MG63 (cell line): ENCODE results near the gene EIF2AK2. TPM values are rescaled to one million over a fixed set of nuclear protein-coding genes. Genes with fewer than 3 reads are reported as not detected.
"Not testable (repeated sequence)": the region's sequence is repeated elsewhere in the genome, so short reads cannot be mapped to it uniquely, and the experiment has no call there.

ENCODE experiments used
- DNase-seq: peaks from one replicate; pipeline ENCODE4 v3.0.0-alpha.2; 2020
- H3K27me3 ChIP-seq: fragments of 250-450 bp; sonication (Bioruptor Pico); 2 replicates; pipeline ENCODE4 v1.5.1; 2020; ENCODE audit warnings: mild to moderate bottlenecking, moderate library complexity
- H3K36me3 ChIP-seq: fragments of 250-450 bp; sonication (Bioruptor Pico); 2 replicates; pipeline ENCODE4 v1.5.1; 2020; ENCODE audit warnings: mild to moderate bottlenecking, moderate library complexity
- H3K4me3 ChIP-seq: fragments of 250-450 bp; sonication (Bioruptor Pico); 2 replicates; pipeline ENCODE4 v1.5.1; 2020; ENCODE audit warnings: mild to moderate bottlenecking, moderate library complexity
- H3K9me3 ChIP-seq: fragments of 250-450 bp; sonication (Bioruptor Pico); 2 replicates; pipeline ENCODE4 v1.5.1; 2020; ENCODE audit warnings: mild to moderate bottlenecking, moderate library complexity
- total RNA-seq: library from RNA; depleted of rRNA; stranded (reverse); fragments of >200 nt; shearing (Covaris generic); gene quantifications from 2 replicates; pipeline ENCODE4 v1.2.3, GENCODE V29; 2014; ENCODE audit warnings: low replicate concordance; rRNA removed

Gene EIF2AK2
- 17.8 and 27.8 TPM in 2 replicates for total RNA-seq

DNA sequence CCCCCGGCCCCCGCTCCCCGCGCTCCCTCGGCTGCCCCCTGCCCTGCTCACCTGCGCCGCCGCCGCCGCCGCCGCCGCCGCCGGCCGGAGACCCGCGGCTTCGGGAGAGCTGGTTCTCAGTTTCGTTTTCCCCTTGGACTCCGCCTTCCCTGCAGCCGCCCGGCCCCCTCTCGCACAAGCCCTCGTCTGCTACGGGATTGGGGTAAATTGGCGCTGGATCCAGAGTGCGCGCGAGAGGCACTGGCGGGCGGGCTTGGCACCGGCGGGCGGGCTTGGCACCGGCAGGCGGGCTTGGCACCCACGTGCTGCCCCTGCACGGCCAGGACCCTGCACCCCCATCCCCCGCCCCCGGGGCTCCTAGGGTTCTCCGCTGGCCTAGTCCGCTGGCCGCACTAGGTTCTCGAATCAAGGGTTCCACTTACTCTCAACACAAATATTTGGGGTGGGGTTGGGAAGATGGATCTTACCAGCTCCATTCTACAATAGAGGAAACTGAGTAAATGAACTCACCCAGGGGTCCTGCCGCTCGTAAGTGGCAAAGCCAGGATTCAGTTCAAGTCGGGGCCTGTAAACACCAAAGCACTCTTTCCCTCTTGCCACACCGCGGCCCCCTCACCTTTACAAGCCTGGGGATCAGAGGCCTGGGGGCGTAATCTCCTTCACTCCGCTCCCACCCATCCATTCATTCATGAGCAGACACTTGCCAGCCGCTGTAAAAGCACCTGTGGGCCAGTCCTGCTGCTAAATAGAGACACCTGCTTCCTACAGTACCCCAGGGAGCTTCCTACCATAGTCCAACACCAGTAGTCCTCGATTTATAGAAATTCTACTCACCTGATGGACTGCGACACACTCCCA lies at the start of gene EIF2AK2:
Gene EIF2AK2, minus strand, starts transcription at position 124 of the 858 bp plus-strand sequence. CDS start 9,174 bp downstream, outside the sequence.
- no peaks in the 10 kb centered on the region for H3K27me3 ChIP-seq
- peak; percentile 94 for DNase-seq
- peak within 1 kb of the TSS; percentile 75 for H3K4me3 ChIP-seq

DNA sequence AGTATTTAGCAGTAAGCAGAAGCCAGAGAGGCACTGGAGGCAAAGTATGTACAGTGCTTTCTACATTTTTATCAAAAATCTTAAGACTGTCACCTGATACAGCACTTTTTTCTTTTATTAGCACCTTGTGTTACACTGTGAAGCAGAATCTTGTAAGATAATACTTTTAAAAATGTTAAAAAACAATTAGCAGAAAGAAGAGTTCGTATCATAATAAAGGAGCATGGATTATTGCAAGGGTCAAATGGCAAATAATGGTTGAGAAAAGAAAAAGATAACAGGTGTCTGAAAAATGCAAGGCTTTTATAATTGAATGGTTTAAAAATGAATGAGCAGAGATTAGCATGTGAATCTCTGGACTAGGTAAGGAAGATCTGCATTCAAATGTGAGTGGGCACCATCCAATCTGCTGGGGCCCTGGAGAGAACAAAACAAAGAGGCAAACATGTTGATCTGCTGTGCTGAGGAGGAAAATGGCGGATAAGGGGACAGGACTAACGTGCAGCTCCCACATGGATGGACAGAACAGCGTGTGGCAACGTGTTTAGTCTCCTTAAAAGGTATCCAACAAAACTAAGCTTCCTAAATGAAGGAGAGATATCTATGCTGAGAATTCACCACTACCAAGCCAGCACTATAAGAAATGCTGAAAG lies 49.0 kb upstream of the EIF2AK2 start:
- no peaks in the 10 kb centered on the region for H3K27me3 ChIP-seq
- DNase-seq, result no peak
- no peak overlapping the region for H3K4me3 ChIP-seq
- H3K9me3 ChIP-seq, result peaks cover 28% of the 10 kb centered on the region
- peaks cover 98% of the 10 kb centered on the region for H3K36me3 ChIP-seq

More for the DNA sequence above, at the start of gene EIF2AK2:
- no peaks in the 10 kb centered on the region for H3K9me3 ChIP-seq
- peaks cover 22% of the 10 kb centered on the region for H3K36me3 ChIP-seq

DNA sequence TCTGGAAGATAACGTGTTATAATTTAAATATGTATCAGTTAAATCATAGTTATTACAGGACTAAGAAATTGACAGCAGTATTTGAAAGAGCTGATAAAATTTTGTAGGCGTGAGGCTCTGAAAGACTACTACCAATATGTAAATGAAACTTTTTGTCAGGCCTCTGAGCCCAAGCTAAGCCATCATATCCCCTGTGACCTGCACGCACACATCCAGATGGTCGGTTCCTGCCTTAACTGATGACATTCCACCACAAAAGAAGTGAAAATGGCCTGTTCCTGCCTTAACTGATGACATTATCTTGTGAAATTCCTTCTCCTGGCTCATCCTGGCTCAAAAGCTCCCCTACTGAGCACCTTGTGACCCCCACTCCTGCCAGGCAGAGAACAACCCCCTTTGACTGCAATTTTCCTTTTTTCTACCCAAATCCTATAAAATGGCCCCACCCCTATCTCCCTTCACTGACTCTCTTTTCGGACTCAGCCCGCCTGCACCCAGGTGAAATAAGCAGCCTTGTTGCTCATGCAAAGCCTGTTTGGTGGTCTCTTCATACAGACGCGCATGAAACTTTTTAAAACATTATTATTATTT lies 48.4 kb upstream of the EIF2AK2 start:
- not testable (repeated sequence) for H3K4me3 ChIP-seq, H3K27me3 ChIP-seq, DNase-seq
- peaks cover 28% of the 10 kb centered on the region for H3K9me3 ChIP-seq
- peaks cover 98% of the 10 kb centered on the region for H3K36me3 ChIP-seq

DNA sequence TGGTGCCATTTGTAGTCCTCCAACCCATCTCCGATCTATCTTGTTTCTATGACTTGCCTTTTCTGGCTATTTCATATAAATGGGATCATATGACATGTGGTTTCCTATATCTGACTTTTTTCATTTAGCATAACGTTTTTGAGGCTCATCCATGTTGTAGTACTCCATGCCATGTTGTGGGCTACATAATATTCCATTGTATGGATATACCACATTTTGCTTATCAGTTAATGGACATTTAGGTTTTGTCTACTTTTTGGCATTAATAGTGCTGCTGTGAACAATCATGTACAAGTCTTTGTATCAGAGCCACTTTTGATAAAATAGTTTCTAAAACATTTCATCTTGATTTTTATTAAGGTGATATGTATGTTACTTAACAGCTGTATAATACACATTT lies 46.9 kb upstream of the EIF2AK2 start:
- Histone ChIP-seq H3K36me3 (peaks cover 97% of the 10 kb centered on the region), H3K27me3 (no peaks in the 10 kb centered on the region), H3K9me3 (peaks cover 23% of the 10 kb centered on the region), H3K4me3 (no peak overlapping the region)
- DNase-seq, result no peak

DNA sequence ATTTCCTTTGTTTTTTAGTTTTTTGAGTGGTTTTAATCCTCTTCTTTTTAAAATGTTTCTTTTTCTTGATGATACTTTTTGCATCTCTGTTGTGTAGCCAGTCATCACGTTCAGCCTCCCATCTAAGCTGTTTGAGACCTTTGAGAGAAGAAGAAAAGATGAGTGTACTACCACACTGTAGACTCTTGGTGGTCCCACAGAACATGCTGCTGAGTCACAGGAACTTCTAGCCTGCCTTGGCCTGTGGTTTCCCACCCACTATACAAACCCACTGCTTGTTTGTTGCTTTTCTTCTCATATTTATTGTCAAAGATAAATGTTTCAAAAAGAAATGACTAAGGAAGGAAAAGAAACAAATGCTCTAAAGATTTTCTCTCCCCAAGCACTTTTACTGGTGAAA lies 45.0 kb upstream of the EIF2AK2 start:
- H3K4me3 ChIP-seq, result no peak overlapping the region
- DNase-seq, result no peak
- H3K9me3 ChIP-seq, result peaks cover 7% of the 10 kb centered on the region
- peaks cover 80% of the 10 kb centered on the region for H3K36me3 ChIP-seq
- no peaks in the 10 kb centered on the region for H3K27me3 ChIP-seq

DNA sequence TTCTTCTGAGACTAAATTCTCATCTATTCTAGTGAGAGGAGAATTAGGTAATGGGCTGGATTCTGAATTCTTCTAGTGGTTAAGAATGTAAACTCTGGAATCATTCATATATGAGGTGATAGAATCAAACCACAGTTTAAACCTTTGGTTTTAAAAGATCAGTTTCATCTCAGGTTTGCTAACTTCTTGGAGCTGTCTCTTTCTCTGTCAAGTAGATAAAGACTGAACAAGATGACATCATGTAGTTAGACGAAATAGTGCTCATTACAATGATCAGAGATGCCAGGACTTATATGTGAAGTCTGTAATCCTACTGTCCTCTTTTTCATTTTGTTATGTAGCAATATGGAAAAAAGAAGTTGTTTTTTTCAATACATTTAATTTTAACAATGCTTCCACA lies 44.4 kb upstream of the EIF2AK2 start:
- no peak for DNase-seq
- Histone ChIP-seq H3K9me3 (peaks cover 3% of the 10 kb centered on the region; the same call in 1 of the 2 replicates), H3K36me3 (peaks cover 74% of the 10 kb centered on the region), H3K4me3 (no peak overlapping the region), H3K27me3 (no peaks in the 10 kb centered on the region)

DNA sequence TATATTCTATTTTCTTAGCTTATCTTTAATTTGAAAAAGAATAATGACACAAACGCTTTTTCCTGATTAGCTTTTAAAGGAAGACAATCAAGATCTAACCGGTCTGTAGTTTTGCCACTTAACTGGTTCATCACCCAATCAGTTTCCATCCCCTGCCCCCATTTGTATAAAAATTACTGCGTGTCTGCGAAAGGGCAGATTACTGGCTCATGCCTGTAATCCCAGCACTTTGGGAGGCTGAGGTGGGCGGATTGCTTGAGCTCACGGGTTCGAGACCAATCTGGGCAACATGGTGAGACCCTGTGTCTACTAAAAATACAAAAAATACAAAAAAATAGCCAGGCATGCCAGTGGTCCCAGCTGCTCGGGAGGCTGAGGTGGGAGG lies 41.9 kb upstream of the EIF2AK2 start:
- no peaks in the 10 kb centered on the region for H3K27me3 ChIP-seq
- no peak overlapping the region for H3K4me3 ChIP-seq
- peaks cover 49% of the 10 kb centered on the region for H3K36me3 ChIP-seq
- 0 out of 2 replicates have a peak, but pooled peaks cover under 1% of the 10 kb centered on the region for H3K9me3 ChIP-seq
- DNase-seq, result no peak

DNA sequence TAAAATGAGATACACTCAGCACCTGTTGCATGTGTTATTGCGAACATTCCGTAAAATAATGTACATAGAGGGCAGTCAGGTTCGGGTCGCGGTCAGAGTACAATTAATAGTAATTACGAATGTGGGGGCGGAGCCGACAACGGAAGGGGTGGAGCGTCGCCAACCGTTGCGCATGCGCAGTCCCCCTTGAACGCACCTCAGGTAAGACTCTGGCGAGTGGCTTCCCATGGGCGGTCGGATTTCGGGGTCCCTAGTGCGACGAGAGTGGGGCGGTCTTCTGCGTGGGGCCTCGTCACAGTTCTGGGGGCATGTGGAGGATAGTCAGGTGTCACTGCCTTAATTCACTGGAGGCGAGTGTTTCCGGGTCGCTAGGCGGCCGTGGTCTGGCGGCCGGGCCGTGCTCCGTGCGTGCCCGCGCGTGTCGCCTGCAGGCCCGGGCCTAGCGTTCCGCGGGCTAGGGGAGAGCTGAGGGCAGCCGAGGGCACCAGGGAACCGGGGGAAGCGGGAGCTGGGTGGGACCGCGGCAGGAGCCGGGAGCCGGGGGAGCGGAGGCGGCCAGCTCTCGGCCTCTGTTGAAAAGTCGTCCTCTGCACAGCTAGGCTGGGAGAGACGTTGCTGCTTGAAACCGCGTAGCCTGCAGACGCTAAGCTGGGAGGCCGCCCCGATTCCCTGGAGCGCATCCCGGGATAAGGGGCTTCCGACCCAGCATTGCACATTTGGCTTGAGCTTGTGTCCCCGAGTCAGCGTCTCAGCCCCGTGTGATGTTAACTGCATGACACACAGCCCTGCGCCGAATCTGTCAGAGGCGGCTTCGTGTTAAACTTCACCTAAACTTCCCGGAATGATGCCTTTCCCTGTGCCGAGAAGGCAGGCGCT lies 39.8 kb upstream of the EIF2AK2 start, which contains the start of gene CEBPZOS:
Gene CEBPZOS, plus strand, starts transcription at position 177 of the 876 bp plus-strand sequence. CDS start 3,209 bp downstream, outside the sequence.
- peak; percentile 66 for DNase-seq
- H3K36me3 ChIP-seq, result peaks cover 30% of the 10 kb centered on the region
- H3K9me3 ChIP-seq, result no peaks in the 10 kb centered on the region
- no peaks in the 10 kb centered on the region for H3K27me3 ChIP-seq
- H3K4me3 ChIP-seq, result peak within 1 kb of the TSS; percentile 68

DNA sequence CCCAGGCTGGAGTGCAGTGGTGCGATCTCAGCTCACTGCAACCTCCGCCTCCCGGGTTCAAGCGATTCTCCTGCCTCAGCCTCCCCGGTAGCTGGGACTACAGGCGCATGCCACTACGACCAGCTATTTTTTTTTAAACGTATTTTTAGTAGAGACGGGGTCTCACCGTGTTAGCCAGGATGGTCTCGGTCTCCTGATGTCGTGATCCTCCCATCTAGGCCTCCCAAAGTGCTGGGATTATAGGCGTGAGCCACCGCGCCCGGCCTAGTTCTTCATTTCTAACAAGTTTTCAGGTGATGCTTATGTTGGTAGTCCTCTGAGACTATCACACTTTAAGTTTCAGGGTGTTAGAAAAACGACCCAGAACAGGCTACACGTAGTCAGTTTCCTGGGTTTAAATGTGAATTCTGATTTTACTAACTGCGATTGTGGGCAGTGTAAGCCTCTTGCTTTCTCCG lies 39.1 kb upstream of the EIF2AK2 start:
- H3K4me3 ChIP-seq, result peak overlapping the region; percentile 68
- not testable (repeated sequence) for DNase-seq, H3K9me3 ChIP-seq, H3K27me3 ChIP-seq
- H3K36me3 ChIP-seq, result peaks cover 23% of the 10 kb centered on the region

DNA sequence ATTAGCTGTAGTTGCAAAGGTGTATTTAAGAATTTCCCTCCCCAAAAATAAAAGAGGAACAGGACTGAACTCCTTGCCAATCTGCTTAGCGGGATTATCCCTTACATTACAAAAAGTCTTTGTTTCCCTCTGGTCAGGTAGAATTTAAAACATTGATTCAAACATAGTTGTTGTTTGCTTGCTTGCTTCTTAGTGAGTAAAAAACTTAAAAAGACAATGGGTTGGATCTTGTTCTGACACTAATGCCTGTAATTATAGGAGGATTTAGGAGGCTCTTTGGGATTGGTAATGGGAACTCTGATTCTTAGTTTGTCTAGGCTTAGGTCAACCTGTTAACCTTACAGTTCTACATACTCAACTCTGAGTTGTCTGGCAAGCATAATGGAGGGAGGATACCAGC lies 35.8 kb upstream of the EIF2AK2 start:
- no peak for DNase-seq
- Histone ChIP-seq H3K36me3 (no peaks in the 10 kb centered on the region; the same call in 1 of the 2 replicates), H3K27me3 (no peaks in the 10 kb centered on the region), H3K4me3 (no peak overlapping the region), H3K9me3 (no peaks in the 10 kb centered on the region)

DNA sequence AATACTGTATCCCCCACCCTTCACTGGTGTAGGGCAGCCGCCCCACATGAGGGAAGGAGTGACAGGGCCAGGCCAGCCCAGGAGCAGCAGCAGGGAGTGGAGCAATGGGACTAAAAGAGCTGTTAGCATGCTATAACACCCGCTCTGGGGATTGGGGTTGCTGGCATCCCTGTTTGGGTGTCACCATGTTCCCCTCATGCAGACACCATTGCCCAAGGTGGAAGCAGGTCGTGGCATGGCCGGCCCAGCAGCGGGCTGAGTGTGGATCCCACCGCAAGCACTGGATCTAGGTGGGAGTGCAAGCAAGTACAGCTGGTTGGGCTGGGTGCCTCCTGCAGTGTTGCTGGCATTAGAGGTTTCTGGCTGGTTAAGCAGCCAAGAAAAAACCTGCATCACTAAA lies 35.0 kb upstream of the EIF2AK2 start:
- no peaks in the 10 kb centered on the region for H3K9me3 ChIP-seq
- H3K27me3 ChIP-seq, result no peaks in the 10 kb centered on the region
- DNase-seq, result no peak
- H3K36me3 ChIP-seq, result no peaks in the 10 kb centered on the region; the same call in 1 of the 2 replicates
- no peak overlapping the region for H3K4me3 ChIP-seq

DNA sequence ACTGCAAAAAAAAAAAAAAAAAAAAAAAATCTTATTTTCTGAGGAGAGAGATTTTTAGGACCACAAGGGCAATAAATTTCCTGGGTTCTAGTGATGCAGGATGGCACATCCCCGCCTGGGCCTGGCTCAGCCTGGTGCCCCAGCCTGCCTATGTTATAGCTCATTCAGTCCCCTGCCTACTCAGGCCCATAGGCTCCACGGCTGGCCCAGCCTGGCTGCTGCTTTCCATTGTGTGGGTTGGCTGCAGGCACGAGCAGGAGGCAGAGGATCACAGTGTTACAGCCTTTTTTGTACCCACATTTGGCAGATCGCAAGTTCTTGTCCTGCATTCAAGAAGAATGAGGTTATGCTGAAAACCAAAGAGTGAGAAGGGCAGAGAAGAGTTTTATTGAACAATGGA lies 34.5 kb upstream of the EIF2AK2 start:
- Histone ChIP-seq H3K36me3 (no peaks in the 10 kb centered on the region; the same call in 1 of the 2 replicates), H3K27me3 (no peaks in the 10 kb centered on the region), H3K4me3 (no peak overlapping the region), H3K9me3 (no peaks in the 10 kb centered on the region)
- DNase-seq, result no peak

DNA sequence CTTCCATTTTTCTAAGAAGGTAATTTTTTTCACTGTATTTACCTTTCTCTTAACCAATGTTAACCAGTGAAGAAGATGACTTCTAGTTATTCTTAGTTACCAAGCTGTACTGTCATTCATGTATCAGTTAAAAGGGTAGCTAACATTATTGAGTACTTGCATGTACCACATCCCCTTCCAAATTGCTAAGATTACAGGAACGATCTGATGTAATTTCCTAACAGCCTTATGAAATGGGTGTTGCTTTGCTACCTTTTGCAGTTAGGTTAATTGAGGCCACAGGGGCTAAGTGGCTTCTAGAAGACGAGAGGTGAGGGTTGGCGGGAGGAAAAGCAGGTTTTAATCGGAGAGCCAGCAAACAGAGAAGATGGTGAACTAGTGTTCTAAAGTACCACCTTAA lies 33.5 kb upstream of the EIF2AK2 start:
- Histone ChIP-seq H3K36me3 (no peaks in the 10 kb centered on the region), H3K4me3 (no peak overlapping the region), H3K9me3 (no peaks in the 10 kb centered on the region), H3K27me3 (no peaks in the 10 kb centered on the region)
- DNase-seq, result no peak

DNA sequence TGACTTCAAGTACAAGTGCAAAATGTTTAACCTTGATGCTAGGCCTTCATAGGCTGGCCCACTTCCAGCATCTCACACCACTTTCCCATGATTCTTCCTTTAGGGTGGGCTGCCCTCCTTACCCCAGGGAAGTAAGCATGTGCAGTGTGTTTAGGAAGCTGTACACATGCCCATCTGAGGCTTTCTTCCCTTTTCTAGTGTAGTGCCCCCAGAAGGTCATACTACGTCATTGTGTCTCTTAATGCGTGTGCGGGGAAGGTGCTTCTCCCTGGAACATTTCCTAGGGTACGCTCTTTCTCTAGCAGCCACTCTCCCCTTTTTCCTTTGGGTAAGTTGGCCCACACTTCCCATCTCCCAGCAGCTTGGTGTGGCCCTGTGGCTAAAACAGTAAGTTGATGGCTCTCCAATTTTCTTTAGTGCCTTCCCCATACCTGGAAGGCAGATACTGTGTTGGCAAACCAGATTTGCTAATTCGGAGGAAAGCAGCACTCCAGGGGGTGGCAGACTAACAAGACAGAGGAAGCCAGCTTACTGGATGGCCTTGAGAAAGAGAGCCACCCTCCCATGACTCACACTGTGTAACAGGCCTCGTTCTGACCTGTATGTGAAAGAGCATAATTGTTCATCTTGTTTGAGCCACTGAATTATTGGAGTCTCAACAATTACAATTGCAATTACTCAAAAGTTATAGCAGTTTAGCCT lies 32.8 kb upstream of the EIF2AK2 start:
- Histone ChIP-seq H3K9me3 (no peaks in the 10 kb centered on the region), H3K4me3 (no peak overlapping the region), H3K27me3 (no peaks in the 10 kb centered on the region), H3K36me3 (no peaks in the 10 kb centered on the region)
- peak; percentile 90 for DNase-seq

DNA sequence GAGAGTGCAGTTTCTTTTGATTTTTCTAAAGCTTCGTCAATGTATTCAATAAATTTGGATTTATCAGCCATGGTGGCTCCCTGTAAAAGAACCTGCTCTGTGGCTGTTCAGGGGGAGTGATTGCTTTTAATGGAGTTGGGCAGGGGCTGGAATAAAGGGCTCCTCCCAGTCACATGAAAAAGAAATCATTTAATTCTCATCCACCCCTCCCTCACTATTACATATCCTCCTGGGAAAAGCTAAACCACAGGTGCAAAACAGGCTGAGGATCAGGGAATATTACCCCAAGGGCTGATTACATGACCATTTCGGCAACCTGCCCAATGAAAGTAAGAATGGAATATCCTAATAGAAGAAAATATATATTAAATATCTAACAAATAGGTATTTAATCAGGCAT lies 31.8 kb upstream of the EIF2AK2 start, which contains the start of gene SULT6B1:
Gene SULT6B1, minus strand, starts transcription at position 101 of the 400 bp plus-strand sequence. Its CDS starts 30 bp downstream, at position 71.
- H3K9me3 ChIP-seq, result no peaks in the 10 kb centered on the region
- 0 out of 2 replicates have a peak, but pooled peaks cover 3% of the 10 kb centered on the region for H3K27me3 ChIP-seq
- DNase-seq, result no peak
- H3K4me3 ChIP-seq, result no peak within 1 kb of the TSS
- no peaks in the 10 kb centered on the region for H3K36me3 ChIP-seq
